K562 (cell line): ENCODE data around the gene ZBTB32. TPM values are rescaled to one million over a fixed set of nuclear protein-coding genes. Genes with fewer than 3 reads are reported as not detected.

Experiments used
- ARID2 ChIP-seq: fragments of 450-650 bp; IDR thresholded peaks from 2 replicates; pipeline ENCODE4 v1.6.1; 2017; ENCODE audit warnings: antibody characterized with exemption, mild to moderate bottlenecking
- ATF6 ChIP-seq: sonication (generic); formaldehyde crosslinking; IDR thresholded peaks from 2 replicates; pipeline ENCODE4 v1.4.0; 2020; ENCODE audit warnings: mild to moderate bottlenecking, missing genetic modification reagents
- CBFA2T2 ChIP-seq: fragments of 450-650 bp; conservative IDR thresholded peaks from 2 replicates; pipeline ENCODE4 v1.6.1; 2017; ENCODE audit warnings: mild to moderate bottlenecking
- HMG20B ChIP-seq: fragments of 250-450 bp; sonication (Bioruptor Pico); IDR thresholded peaks from 2 replicates; pipeline ENCODE4 v1.5.0; 2021; ENCODE audit warnings: mild to moderate bottlenecking
- MYBL2 ChIP-seq, 2 experiments: fragments of 450-650 bp in 1 of 2; sonication (generic) in 1 of 2; formaldehyde crosslinking in 1 of 2; IDR thresholded peaks; 2 replicates each; pipeline versions ENCODE4 v1.6.1 to v1.8.1; 2017 to 2022; ENCODE audit warnings: borderline replicate concordance in 1 of 2, inconsistent platforms in 1 of 2, low read depth in 1 of 2, mild to moderate bottlenecking in 1 of 2, missing genetic modification reagents in 1 of 2, moderate library complexity in 1 of 2
- RBM39 ChIP-seq: fragments of 200-400 bp; formaldehyde crosslinking; optimal IDR thresholded peaks from 2 replicates; pipeline ENCODE3; 2018; ENCODE audit warnings: low read depth, low read length
- SAFB2 ChIP-seq: fragments of 200-400 bp; formaldehyde crosslinking; IDR thresholded peaks from 2 replicates; pipeline ENCODE4 v1.6.1; 2018; ENCODE audit warnings: borderline replicate concordance, low read length, low read depth, moderate library complexity; ENCODE audit not compliant: severe bottlenecking
- SNRNP70 ChIP-seq: fragments of 200-400 bp; formaldehyde crosslinking; optimal IDR thresholded peaks from 2 replicates; pipeline ENCODE3; 2017; ENCODE audit warnings: low read depth, low read length
- ZFPM2 ChIP-seq: fragments of 250-450 bp; sonication (Bioruptor Pico); IDR thresholded peaks from 2 replicates; pipeline ENCODE4 v1.5.1; 2022; ENCODE audit warnings: mild to moderate bottlenecking
- ZNF584 ChIP-seq: fragments of 200-800 bp; sonication (Bioruptor generic); IDR thresholded peaks from 2 replicates; pipeline ENCODE4 v1.6.1; 2016; ENCODE audit warnings: low read depth, mild to moderate bottlenecking, missing genetic modification characterization, missing compliant biosample characterization
- ZNF75A ChIP-seq: fragments of 450-650 bp; formaldehyde crosslinking; IDR thresholded peaks from 2 replicates; pipeline ENCODE4 v1.4.0; 2020; ENCODE audit warnings: mild to moderate bottlenecking
- polyA plus RNA-seq, 8 experiments: library from polyadenylated mRNA; depleted of rRNA in 4 of 8; stranded (reverse) in 5 of 8; unstranded in 3 of 8; fragments of >200 nt; fragmentation: Nextera tagmentation in 2 of 8; fragmentation: Illumina TruSeq in 1 of 8; extraction: Ambion mirVana in 2 of 8; extraction: Trizol in 1 of 8; gene quantifications; 2 replicates each; pipeline versions ENCODE4 v1.2.1 to v1.2.3, GENCODE V29; 2011 to 2014; ENCODE audit warnings: inconsistent platforms in 1 of 8, missing spikeins in 1 of 8
- total RNA-seq, 7 experiments: library from RNA; depleted of rRNA in 6 of 7; stranded (reverse); fragments of >200 nt in 6 of 7; fragmentation: Illumina TruSeq in 2 of 7; extraction: Trizol in 2 of 7; gene quantifications; 2 replicates each; pipeline versions ENCODE4 v1.2.1 to v1.2.3, GENCODE V29; 2011 to 2021; ENCODE audit warnings: low replicate concordance in 1 of 7
- TF ChIP-seq, protein P1 (sequence below): fragments of 450-650 bp; formaldehyde crosslinking; IDR thresholded peaks from 2 replicates; pipeline ENCODE4 v1.4.0; 2022; ENCODE audit warnings: missing genetic modification characterization
- TF ChIP-seq, protein P2 (sequence below): fragments of 250-450 bp; sonication (Bioruptor Pico); IDR thresholded peaks from 2 replicates; pipeline ENCODE4 v1.4.0; 2020
- TF ChIP-seq, protein P3 (sequence below), 2 experiments: fragments of 200-800 bp in 1 of 2; sonication (Bioruptor generic) in 1 of 2; sonication (generic) in 1 of 2; formaldehyde crosslinking in 1 of 2; IDR thresholded peaks in 1 of 2; conservative IDR thresholded peaks in 1 of 2; 2 replicates each; pipeline versions ENCODE4 v1.5.0 to v1.6.1; 2016 to 2020; ENCODE audit warnings: missing compliant biosample characterization in 1 of 2, missing genetic modification characterization in 1 of 2, missing genetic modification reagents in 1 of 2

The ZBTB32 gene
- total and polyA plus RNA-seq, 9 of the 15 experiments (the other 6 are each of a cell fraction or from before 2014, with no cell fraction given) = 0.20 TPM; not detected in 8

GRCh38 chr19:35748106-35749020 is 44.0 kb downstream of the ZBTB32 start, which contains the start of gene LIN37 (continued):
- TF ChIP-seq MYBL2 (IDR thresholded peaks at IDR 0.05; ENCODE audit: low read depth) (no peak), MYBL2 (CRISPR knock-in tag; IDR thresholded peaks at IDR 0.05; ENCODE audit: borderline replicate concordance) (no peak), RBM39 (no peak), ZFPM2 (no peak), SAFB2 (no peak), ZNF584 (CRISPR knock-in tag) (no peak), ZNF75A (no peak), ARID2 (no peak), ATF6 (no peak), SNRNP70 (no peak), HMG20B (CRISPR knock-in tag) (no peak), CBFA2T2 (no peak)
- TF ChIP-seq, protein P1, sequence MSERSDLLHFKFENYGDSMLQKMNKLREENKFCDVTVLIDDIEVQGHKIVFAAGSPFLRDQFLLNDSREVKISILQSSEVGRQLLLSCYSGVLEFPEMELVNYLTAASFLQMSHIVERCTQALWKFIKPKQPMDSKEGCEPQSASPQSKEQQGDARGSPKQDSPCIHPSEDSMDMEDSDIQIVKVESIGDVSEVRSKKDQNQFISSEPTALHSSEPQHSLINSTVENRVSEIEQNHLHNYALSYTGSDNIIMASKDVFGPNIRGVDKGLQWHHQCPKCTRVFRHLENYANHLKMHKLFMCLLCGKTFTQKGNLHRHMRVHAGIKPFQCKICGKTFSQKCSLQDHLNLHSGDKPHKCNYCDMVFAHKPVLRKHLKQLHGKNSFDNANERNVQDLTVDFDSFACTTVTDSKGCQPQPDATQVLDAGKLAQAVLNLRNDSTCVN (CRISPR knock-in tag) = no peak
- TF ChIP-seq, protein P2, sequence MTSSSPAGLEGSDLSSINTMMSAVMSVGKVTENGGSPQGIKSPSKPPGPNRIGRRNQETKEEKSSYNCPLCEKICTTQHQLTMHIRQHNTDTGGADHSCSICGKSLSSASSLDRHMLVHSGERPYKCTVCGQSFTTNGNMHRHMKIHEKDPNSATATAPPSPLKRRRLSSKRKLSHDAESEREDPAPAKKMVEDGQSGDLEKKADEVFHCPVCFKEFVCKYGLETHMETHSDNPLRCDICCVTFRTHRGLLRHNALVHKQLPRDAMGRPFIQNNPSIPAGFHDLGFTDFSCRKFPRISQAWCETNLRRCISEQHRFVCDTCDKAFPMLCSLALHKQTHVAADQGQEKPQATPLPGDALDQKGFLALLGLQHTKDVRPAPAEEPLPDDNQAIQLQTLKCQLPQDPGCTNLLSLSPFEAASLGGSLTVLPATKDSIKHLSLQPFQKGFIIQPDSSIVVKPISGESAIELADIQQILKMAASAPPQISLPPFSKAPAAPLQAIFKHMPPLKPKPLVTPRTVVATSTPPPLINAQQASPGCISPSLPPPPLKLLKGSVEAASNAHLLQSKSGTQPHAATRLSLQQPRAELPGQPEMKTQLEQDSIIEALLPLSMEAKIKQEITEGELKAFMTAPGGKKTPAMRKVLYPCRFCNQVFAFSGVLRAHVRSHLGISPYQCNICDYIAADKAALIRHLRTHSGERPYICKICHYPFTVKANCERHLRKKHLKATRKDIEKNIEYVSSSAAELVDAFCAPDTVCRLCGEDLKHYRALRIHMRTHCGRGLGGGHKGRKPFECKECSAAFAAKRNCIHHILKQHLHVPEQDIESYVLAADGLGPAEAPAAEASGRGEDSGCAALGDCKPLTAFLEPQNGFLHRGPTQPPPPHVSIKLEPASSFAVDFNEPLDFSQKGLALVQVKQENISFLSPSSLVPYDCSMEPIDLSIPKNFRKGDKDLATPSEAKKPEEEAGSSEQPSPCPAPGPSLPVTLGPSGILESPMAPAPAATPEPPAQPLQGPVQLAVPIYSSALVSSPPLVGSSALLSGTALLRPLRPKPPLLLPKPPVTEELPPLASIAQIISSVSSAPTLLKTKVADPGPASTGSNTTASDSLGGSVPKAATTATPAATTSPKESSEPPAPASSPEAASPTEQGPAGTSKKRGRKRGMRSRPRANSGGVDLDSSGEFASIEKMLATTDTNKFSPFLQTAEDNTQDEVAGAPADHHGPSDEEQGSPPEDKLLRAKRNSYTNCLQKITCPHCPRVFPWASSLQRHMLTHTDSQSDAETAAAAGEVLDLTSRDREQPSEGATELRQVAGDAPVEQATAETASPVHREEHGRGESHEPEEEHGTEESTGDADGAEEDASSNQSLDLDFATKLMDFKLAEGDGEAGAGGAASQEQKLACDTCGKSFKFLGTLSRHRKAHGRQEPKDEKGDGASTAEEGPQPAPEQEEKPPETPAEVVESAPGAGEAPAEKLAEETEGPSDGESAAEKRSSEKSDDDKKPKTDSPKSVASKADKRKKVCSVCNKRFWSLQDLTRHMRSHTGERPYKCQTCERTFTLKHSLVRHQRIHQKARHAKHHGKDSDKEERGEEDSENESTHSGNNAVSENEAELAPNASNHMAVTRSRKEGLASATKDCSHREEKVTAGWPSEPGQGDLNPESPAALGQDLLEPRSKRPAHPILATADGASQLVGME (CRISPR knock-in tag) = no peak
- TF ChIP-seq, protein P3, sequence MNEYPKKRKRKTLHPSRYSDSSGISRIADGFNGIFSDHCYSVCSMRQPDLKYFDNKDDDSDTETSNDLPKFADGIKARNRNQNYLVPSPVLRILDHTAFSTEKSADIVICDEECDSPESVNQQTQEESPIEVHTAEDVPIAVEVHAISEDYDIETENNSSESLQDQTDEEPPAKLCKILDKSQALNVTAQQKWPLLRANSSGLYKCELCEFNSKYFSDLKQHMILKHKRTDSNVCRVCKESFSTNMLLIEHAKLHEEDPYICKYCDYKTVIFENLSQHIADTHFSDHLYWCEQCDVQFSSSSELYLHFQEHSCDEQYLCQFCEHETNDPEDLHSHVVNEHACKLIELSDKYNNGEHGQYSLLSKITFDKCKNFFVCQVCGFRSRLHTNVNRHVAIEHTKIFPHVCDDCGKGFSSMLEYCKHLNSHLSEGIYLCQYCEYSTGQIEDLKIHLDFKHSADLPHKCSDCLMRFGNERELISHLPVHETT (CRISPR knock-in tag; conservative IDR thresholded peaks at IDR 0.05 in 1 of 2, IDR thresholded peaks at IDR 0.05 in 1 of 2) = peak in 1 of 2 experiments; percentile 81; a peak in 1 of 4 replicates
